HG03103 (cell line): ENCODE measurements around the gene KCNJ15.

Experiments
- ATAC-seq: cut with Tn5 transposase; IDR thresholded peaks from one replicate; pipeline ENCODE4 v1.9.1; 2021; ENCODE audit warnings: low read depth; ENCODE audit not compliant: unreplicated experiment

Gene KCNJ15

GRCh38 chr21:38297194-38297631 lies 40.4 kb downstream of the KCNJ15 start:
- no peak for ATAC-seq

- ATAC-seq = no peak
These were observed 41.1 kb downstream of the KCNJ15 start for GRCh38 chr21:38297871-38298270.

GRCh38 chr21:38298832-38299231 lies 42.0 kb downstream of the KCNJ15 start:
- ATAC-seq = no peak

- no peak for ATAC-seq
These were observed 42.9 kb downstream of the KCNJ15 start for GRCh38 chr21:38299671-38300070.

- ATAC-seq = no peak
These were observed 43.4 kb downstream of the KCNJ15 start for GRCh38 chr21:38300141-38300578.

- ATAC-seq = no peak
These were observed 44.8 kb downstream of the KCNJ15 start for GRCh38 chr21:38301321-38302214.

GRCh38 chr21:38303300-38303699 lies 46.5 kb downstream of the KCNJ15 start:
- no peak for ATAC-seq

- ATAC-seq = no peak
These were observed 49.8 kb downstream of the KCNJ15 start for GRCh38 chr21:38306433-38307141.

- no peak for ATAC-seq
These were observed 51.2 kb downstream of the KCNJ15 start for GRCh38 chr21:38307771-38308531.

GRCh38 chr21:38308532-38309119 lies 51.8 kb downstream of the KCNJ15 start:
- ATAC-seq = no peak

- no peak for ATAC-seq
These were observed 54.1 kb downstream of the KCNJ15 start for GRCh38 chr21:38310646-38311485.

- ATAC-seq = no peak
These were observed 55.0 kb downstream of the KCNJ15 start for GRCh38 chr21:38311765-38312164.

GRCh38 chr21:38312822-38313221 lies 56.0 kb downstream of the KCNJ15 start:
- no peak for ATAC-seq

GRCh38 chr21:38314558-38314957 lies 57.8 kb downstream of the KCNJ15 start:
- ATAC-seq = no peak

- no peak for ATAC-seq
These were observed 58.3 kb downstream of the KCNJ15 start for GRCh38 chr21:38315122-38315521.

- ATAC-seq = no peak
These were observed 63.0 kb downstream of the KCNJ15 start for GRCh38 chr21:38319781-38320180.

GRCh38 chr21:38321568-38321967 lies 64.8 kb downstream of the KCNJ15 start:
- no peak for ATAC-seq

GRCh38 chr21:38322311-38322950 lies 65.6 kb downstream of the KCNJ15 start:
- no peak for ATAC-seq
